ENCODE measurements around the gene TNIP1.

TNIP1 gene

GRCh38 chr5:151037561-151038411, 43.0 kb downstream of the TNIP1 start:
- no peak for DNase-seq

- no peak for DNase-seq
Observed at GRCh38 chr5:151036556-151036955, 44.3 kb downstream of the TNIP1 start.

- no peak for DNase-seq
Observed at GRCh38 chr5:151034422-151035379, 46.1 kb downstream of the TNIP1 start.

GRCh38 chr5:151033217-151033934, 47.5 kb downstream of the TNIP1 start:
- DNase-seq: no peak

GRCh38 chr5:151031554-151031953, 49.3 kb downstream of the TNIP1 start:
- no peak for DNase-seq

- DNase-seq: no peak
Observed at GRCh38 chr5:151030379-151030778, 50.5 kb downstream of the TNIP1 start.

- no peak for DNase-seq
Observed at GRCh38 chr5:151030056-151030336, 50.8 kb downstream of the TNIP1 start.

GRCh38 chr5:151029179-151030055, 51.4 kb downstream of the TNIP1 start:
- DNase-seq: no peak

- DNase-seq: no peak
Observed at GRCh38 chr5:151028717-151029116, 52.1 kb downstream of the TNIP1 start.

GRCh38 chr5:151027961-151028479, 52.8 kb downstream of the TNIP1 start:
- no peak for DNase-seq

GRCh38 chr5:151026679-151027078, 54.2 kb downstream of the TNIP1 start:
- DNase-seq: no peak

- no peak for DNase-seq
Observed at GRCh38 chr5:151026088-151026487, 54.7 kb downstream of the TNIP1 start.

- no peak for DNase-seq
Observed at GRCh38 chr5:151025250-151025606, 55.6 kb downstream of the TNIP1 start.

GRCh38 chr5:151024440-151025249, 56.2 kb downstream of the TNIP1 start:
- no peak for DNase-seq

GRCh38 chr5:151023651-151024050, 57.2 kb downstream of the TNIP1 start:
- no peak for DNase-seq

GRCh38 chr5:151023047-151023615, 57.7 kb downstream of the TNIP1 start:
- DNase-seq: no peak

- no peak for DNase-seq
Observed at GRCh38 chr5:151022511-151023018, 58.3 kb downstream of the TNIP1 start.

GRCh38 chr5:151021746-151022145, 59.1 kb downstream of the TNIP1 start:
- no peak for DNase-seq

- DNase-seq: no peak
Observed at GRCh38 chr5:151020304-151021110, 60.3 kb downstream of the TNIP1 start, which contains the start of gene GPX3. Gene GPX3 (plus strand): TSS chr5:151020591. CDS start chr5:151020655, 64 bp downstream.

GRCh38 chr5:151019331-151019730, 61.5 kb downstream of the TNIP1 start:
- DNase-seq: no peak

All from amniotic stem cell (primary cell).